PFSK-1 (cell line): Measurements from ENCODE around the gene FBXO24.

Experiments
- FOXP2 ChIP-seq: optimal IDR thresholded peaks from 2 replicates; pipeline ENCODE3; 2011; ENCODE audit warnings: borderline replicate concordance, control low read depth, inconsistent platforms; ENCODE audit not compliant: insufficient read depth; ENCODE audit errors: extremely low read length, extremely low read depth
- POLR2AphosphoS5 ChIP-seq: IDR thresholded peaks from 2 replicates; pipeline ENCODE4 v1.6.1; 2012; ENCODE audit warnings: low read depth, mild to moderate bottlenecking, control low read depth, low read length, moderate library complexity
- REST ChIP-seq, 2 experiments: IDR thresholded peaks; 2 replicates each; pipeline versions ENCODE4 v1.6.1 to v1.8.0; 2011 to 2012; ENCODE audit warnings: low read depth in 2 of 2, low read length in 2 of 2, control low read depth in 1 of 2, inconsistent platforms in 1 of 2, mild to moderate bottlenecking in 1 of 2, moderate library complexity in 1 of 2; ENCODE audit not compliant: insufficient read depth in 1 of 2
- SIN3A ChIP-seq: IDR thresholded peaks from 2 replicates; pipeline ENCODE4 v1.6.1; 2012; ENCODE audit warnings: mild to moderate bottlenecking, low read length, moderate library complexity, borderline replicate concordance; ENCODE audit not compliant: insufficient read depth
- TAF1 ChIP-seq: IDR thresholded peaks from 2 replicates; pipeline ENCODE4 v1.6.1; 2012; ENCODE audit warnings: low read length, control low read depth, borderline replicate concordance; ENCODE audit not compliant: insufficient read depth

DNA sequence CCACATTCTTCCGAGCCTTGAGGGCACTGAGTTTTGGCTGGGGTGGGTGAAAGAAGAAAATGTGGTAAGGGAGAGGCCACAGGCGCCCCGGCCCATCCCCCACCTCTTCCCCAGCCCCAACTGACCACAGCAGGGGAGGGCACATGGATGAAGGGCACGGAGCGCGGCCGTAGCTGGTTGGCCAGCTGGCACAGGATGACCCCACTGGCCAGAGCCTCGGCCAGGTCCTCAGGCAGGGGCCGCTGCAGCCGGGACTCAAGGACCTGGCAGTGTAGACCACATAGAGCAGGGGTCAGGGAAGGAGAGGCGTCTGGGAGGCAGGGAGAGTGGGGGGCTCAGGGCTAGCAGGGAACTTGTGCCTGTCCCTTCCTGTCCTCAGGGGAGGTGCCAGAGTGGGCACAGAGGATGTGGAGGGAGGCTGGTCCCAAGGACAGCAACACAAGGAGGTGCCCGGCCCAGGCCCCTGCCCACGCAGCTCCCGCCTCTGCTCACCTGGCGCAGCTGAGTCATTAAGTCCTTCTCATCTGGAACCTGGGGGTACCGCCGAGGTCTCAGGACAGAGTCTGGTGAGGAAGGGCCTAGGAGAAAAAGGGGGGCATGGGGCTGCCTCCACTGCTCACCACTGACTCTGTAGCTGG lies 10.3 kb upstream of the FBXO24 start:
- TF ChIP-seq REST (IDR thresholded peaks at IDR 0.05; ENCODE audit: insufficient read depth in 1 of 2, low read depth in 2 of 2, low read length in 2 of 2), result no peak
- no peak for TF ChIP-seq SIN3A
- TF ChIP-seq POLR2AphosphoS5, result no peak
- no peak for TF ChIP-seq TAF1
- TF ChIP-seq FOXP2, result no peak
